GM19238 (cell line): ENCODE measurements around the gene DAO.

Source experiments
- DNase-seq: peaks from one replicate; pipeline ENCODE4 v3.0.0; 2011; ENCODE audit warnings: low spot score; ENCODE audit not compliant: insufficient read length

Gene DAO

DNA sequence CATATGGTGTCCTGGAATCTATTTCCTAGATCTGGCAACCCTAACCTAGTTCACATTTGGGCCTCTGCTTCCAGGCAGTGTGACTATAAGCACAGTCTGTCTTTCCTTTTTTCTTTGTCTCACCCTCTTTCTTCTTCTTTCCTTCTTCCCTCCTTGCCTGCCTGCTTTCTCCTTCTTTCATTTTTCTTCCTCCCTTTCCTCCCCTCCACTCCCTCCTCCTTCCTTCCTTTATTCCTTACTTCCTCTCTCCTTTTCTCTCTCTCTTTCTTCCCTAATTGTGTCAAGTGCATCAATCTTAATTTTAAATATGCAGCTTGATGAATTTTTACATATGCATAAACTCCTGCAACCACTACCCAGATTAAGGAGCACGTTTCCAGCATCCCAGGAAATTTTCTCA, 4.6 kb upstream of the DAO start:
- no peak for DNase-seq

DNA sequence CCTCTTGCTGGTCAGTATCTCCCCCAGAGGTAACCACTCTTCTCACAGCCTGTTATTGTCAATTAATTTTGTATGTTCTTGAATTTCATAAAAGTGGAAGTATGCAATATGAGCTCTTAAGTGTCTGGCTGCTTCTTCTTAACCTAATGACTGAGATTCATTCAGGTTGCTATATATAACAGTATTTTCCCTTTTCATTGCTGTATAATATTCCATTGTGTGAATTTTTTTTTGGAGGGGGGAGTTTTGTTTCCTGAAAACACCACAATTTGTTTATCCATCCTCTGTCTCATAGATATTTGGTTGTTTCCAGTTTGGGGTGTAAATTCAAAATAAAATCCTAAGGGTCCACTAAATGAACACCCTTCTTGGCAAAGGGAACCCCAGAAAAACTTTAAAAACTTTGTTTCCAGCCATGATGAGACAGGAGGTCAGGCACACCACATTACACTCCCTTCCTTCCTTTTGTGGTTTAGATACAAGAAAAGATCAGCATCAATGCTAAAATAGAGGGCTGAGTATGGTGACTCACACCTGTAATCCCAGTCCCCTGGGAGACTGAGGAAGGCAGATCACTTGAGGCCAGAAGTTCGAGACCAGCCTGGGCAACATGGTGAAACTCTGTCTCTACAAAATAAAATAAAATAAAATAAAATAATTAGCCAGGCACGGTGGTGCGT, 4.1 kb upstream of the DAO start:
- DNase-seq = no peak

DNA sequence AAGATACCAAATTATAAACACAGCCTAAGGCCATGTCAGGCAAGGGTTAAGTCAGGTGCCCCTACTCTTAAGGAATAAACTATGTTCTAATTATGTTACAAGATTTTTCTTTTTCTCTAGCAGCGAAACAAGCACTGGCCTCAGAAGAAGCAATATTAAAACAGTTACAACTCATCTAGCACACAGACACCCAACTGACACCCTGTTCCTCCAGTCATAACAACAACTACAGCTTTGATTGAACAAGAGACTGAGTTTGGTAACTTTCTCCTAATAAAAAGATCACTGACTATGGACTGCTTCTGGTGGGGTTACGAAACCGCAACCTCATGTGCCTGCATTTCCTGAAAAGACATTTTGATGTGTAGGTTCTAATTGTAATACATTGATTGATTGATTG, 3.3 kb upstream of the DAO start:
- no peak for DNase-seq

DNA sequence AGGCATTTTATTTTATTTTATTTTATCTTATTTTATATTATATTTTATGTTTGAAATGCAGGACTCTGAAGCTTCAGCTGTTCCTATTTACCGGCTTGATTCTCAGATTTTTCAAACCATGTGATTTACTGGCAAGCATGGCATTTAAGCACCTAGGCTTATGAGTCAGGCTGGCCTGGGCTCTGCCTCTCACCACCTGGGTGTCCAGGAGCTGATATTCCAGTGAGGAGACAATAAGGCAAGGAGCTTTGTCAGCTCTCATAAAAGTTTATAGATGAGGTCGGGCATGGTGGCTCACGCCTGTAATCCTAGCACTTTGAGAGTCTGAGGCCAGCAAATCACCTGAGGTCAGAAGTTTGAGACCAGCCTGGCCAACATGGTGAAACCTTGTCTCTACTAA, 2.1 kb downstream of the DAO start:
- DNase-seq = no peak

DNA sequence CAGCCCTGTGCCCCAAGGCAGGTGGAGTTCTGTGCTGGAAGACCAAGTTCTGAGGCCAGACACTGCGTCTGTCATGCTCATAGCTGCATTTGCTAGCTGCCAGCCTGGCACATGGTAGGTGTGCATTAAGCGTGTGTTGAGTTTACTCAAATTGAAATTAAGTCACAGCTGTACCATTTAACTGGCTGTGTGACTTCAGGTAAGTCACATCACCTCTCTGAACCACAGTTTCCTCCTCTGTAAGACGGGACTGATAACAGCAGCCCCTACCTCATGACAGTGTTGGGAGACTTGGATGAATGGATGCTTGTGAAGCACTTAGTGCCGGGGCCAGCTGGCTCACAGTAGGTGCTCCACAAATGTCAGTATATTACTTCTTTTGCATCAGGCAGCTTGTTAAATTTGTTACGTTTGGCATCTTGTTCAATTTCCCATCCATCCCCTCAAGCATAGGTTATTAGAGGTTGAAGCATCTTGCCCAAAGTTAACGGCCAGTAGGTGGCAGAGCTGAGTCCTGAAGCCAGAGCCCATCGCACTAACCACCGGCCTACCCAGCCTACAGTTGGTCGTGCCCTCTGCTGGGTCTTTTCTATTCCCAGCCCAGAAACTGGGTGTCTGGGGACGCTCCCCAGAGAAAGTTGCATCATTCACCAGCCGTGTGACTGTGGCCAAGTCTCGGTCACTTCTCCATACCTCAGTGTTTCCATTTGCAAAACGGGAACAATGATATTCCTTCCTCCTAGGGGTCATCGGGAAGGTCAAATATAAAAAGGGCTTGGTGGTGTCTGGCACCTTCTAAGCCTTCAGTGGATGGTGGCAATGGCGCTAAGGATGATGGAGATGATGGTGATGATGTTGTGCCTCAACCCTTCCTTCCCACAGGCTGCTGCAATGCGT, 4.5 kb downstream of the DAO start:
- peak; percentile 54 for DNase-seq

DNA sequence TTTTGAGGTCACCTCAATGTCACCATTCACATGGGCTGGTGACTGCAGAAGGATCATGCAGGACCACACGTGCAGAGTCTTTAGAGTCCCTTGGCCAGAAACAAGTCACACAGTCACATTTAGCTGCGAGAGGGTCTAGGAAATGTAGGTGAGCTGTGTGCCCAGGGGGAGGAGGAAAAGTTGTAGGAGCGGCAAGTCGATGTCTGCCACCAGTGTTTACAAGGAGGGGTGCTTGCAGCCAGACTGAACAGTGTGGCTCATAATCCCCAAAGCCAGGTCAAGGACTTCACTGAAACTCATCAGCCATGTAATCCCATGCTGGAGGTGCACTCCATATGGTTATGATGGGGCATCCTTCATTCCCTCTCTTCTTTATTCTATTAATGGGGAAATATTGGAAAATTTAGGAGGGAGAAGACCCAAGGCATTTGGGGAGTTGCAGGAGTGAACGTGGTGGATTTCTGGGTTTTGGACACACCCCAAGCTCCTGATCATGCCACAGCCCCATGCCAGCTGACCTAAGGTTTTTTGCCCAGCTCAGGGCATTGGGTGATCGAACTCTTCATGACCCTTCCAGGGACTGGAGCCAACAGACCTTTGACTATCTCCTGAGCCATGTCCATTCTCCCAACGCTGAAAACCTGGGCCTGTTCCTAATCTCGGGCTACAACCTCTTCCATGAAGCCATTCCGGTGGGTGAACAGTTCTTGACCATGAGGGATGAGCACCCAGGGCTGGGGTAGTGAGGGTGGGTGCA, 7.2 kb downstream of the DAO start:
- DNase-seq = no peak

DNA sequence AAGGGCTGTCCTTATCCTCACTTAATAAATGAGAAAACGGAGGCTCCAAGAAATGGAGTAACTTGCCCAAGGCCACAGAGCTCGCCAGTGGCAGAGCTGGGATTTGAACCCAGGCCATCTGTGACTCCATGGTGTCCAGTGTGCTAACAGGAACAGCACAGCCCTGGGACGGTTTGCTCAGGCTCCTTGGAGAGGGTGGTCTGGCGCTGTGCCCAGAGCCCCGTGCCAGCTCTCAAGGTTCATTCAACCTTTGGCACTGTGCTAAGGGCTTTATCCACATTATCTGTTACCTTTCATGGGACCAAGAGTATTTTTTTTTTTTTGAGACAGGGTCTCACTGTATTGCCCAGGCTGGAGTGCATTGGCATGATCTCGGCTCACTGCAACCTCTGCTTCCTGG, 8.1 kb downstream of the DAO start:
- no peak for DNase-seq

DNA sequence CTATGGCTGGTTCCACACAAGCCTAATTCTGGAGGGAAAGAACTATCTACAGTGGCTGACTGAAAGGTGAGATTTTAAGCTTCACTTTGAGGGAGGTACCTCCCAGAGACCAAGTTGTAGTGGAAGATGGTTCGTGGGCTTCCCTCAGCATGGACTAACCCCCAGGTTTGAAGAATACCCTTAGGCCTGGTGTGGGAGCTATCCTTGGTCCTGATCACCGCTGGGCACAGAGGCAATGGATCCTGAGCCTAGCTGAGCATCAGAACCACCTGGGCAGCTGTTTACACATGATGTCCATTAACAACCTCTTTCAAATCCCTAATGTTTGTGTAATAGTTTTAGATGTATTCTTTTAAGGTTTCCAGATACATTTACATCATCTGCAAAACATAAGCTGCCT, 10.3 kb downstream of the DAO start:
- DNase-seq = no peak

DNA sequence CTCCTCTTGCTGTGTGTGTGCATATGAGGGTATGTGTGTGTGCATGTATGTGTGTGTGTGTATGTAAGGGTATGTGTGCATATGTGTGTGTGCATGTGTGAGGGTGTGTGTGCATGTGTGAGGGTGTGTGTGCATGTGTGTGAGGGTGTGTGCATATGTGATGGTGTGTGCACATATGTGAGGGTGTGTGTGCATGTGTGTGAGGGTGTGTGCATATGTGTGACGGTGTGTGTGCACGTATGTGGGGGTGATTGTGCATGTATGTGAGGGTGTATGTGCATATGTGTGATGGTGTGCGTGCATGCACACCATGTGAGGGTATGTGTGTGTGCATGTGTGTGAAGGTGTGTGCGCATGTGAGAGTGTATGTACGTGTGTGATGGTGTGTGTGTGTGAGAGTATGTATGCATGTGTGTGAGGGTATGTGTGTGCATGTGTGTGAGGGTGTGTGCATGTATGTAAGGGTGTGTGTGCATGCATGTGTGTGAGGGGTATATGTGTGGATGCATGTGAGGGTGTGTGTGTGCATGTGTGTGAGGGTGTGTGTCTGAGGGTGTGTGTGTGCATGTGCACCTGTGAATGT, 15.4 kb downstream of the DAO start:
- no peak for DNase-seq

DNA sequence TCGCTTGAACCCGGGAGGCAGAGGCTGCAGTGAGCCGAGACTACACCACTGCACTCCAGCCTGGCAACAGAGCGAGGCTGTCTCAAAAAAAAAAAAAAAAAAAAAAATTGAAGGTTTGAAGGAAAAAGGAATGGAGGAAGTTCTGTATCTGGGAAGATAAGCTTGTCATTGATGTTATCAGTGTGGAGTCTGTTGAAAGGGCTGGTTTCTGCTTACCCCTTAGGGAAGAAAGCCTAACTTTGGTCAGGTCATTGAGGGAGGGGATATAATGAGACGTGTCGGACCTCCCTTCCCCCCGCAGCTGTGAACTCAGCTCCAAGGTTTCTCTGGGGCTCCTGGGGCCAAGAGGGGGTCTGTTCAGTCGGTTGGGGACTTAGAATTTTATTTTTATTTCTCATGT, 16.4 kb downstream of the DAO start:
- no peak for DNase-seq

DNA sequence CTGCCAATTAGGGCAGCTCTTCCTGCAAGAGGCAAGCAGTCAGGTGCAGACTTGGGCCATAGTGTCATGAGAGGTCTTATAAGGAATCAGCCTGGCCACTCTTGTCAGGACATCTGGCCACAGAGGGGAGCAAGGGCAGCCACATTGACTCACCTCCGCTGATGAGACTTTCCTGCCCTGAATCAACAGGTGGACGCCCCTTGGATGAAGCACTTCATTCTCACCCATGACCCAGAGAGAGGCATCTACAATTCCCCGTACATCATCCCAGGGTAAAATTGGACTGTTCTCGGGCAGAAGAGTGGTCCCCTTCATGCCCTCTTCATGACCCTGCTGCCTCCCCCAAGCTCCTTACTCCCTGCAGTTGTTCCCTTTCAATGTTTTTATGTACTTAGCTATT, 16.9 kb downstream of the DAO start:
- no peak for DNase-seq

DNA sequence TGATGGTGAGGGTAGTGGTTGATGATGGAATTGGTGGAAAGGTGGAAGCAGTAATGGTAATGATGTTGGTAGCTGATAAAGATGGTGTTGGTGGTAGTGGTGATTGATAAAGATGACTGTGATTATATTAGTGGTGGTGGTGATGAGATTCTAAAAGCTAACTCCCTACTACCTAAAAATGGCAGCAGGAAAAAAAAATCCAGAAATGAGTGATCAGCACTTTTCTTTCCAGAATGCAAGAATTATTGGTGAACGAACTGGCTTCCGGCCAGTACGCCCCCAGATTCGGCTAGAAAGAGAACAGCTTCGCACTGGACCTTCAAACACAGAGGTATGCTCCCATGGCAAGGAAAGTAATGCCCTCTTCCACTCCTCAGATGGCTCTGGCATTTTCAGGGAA, 19.3 kb downstream of the DAO start:
- no peak for DNase-seq

DNA sequence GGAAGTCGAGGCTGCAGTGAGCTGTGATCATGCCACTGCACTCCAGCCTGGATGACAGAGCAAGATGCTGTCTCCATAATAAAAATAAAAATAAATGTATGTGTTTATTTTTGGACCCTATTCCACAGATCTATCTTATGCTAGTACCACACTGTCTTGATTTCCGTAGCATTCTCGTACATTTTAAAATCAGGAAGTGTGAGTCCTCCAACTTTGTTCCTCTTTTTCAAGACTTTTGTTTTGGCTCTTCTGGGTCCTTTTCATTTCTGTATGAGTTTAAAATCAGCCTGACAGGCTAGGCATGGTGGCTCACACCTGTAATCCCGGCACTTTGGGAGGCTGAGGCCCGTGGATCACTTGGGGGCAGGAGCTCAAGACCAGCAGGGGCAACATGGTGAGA, 25.8 kb downstream of the DAO start:
- no peak for DNase-seq

DNA sequence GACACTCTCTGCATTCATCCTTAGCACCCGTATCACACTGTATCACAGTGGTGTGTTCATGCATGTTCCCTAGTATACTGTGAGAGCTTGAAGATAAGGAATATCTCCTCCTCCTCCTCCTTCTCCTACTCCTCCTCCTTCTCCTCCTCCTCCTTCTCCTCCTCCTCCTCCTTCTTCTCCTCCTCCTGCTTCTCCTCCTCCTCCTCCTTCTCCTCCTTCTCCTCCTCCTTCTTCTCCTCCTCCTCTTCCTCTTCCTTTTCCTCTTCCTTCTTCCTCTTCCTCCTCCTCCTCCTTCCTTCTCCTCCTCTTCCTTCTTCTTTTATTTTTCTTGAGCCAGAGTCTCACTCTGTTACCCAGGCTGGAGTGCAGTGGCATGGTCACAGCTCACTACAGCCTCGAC, 27.1 kb downstream of the DAO start:
- no peak for DNase-seq

DNA sequence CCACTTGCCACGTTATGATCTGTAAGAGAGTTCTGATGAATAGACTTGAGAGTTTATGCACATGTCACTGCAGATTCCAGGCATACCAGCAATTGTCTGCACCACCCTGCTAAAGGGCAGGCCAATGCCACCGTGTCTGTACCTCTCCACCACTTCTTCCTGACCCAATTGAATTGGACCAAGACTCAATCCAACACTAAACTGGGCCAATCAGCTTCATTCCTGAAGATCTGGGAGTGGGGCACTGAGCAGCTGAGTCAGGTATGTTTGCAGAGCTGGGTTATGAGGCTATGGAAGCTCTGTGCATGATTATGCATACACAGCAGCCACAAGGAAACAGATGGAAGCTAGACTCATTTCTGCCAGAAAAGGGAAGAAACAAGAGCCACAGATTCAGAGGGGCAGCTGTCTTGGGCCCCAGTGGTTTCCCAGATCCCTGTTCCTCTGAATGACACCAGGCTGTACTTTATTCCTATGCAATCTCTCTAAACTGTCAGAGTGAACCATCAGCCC, 28.0 kb downstream of the DAO start:
- DNase-seq = no peak

DNA sequence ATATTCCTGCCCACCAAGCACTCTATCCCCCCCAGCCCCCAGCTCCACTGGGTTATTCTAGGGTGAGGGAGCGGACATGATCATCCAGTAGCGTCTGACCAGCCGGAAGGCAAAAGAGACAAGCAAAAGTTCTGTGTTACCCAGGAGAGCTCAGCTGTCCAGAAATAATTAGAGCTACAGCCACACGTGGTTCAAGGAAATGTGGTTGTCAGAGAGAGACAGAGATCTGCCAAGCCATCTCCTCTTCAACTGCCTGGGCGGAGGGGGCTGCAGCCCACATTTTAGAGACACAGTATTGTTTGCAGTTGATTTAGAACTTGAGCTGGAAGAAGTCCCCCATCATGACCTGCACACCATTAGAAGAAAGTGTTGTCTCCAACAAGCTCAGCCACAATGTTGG, 30.4 kb downstream of the DAO start:
- DNase-seq = no peak

DNA sequence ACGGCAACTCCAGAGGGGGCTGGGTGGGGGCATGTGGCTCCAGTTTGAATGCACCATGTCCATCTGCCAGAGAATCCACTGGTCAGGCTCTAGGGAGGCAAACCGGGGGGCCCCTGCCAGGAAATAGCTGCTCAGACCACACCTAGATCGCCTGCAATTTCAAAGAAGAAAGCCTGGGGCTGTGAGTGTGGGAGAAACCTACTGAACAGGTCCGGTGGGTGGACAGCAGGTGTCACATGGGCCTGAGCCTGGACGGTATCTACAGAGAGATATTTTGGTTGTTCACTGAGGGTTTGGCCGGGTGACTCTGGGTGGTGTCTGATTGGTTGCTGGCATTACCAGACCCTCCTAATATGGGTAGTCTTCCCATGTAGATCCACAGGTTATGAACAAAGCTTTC, 32.0 kb downstream of the DAO start:
- DNase-seq = no peak

DNA sequence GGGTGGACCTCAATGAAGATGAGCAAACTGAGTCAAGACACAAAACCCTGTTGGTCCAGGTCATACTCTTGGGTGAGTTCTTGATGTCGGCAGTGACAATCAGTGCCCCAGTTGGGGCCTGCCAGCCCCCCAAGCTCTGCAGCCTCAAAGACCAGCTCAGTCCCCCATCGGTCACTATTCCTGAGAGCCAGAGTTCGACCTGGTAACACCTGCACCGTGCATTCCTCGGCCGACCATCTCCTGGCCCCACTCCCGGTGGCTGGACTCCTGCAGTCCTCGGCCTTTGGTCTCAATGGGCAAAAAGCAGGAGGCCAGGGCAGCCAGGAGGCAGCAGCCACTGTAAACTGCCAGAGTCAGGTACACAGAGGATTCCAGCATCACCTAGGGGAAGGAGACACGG, 32.5 kb downstream of the DAO start:
- DNase-seq = no peak

DNA sequence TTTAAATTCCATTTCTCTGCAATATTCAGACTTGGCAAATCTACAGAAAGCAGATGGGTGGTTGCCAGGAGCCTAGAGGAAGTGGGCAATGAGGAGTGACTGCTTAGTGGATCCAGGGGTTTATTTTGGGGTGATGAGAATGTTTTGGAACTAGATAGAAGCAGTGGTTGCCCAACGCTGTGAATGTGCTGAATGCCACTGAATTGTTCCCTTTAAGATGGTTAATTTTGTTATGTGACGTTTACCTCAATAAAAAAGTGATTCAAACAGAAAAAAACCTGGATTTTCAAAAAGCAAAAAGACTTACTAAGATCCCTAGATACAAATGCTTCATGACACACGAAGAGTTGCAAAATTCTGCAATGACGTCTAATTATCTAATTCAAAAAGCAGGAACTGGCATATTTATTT, 34.2 kb downstream of the DAO start:
- no peak for DNase-seq

DNA sequence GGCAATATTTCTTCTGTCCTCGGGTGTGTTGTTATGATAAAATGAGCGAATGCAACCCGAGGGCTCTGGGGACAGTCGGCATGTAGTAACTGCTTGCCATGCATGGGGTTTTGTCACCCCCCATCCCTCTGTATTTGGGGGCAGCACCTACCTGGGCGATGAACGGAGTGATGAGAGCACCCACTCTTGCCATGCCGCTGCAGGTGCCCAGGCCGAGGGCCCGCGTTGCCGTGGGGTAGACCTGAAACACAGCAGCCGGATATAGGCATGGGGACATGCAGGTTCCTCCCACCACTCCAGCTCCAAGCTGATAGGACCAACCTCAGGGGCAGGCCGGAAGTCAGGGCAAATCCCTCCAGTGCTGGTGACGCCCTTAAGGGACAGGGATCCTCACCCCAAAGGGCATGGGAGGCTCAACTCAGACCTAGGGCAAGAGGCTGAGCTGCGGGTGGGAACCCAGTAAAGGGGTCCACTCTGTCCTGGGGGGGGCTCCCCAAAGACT, 35.8 kb downstream of the DAO start:
- DNase-seq = no peak

DNA sequence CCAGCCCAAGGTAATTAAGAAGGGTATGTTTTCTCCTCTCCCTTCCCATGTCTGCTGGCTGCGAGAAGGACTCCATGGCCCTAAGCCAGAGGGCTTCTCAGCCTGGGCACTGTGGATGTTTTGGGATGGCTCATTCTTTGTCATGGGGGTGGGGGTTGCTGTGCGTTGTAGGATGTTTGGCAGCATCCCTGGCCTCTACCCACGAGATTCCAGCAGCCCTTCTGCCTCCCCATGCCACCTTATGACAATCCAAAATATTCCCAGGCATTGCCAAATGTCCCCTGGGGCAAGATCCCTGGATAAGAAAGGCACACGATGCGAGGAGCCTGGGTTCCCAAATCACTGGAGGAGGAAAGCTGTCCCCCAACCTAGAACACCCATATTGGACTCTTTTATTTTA, 36.4 kb downstream of the DAO start:
- no peak for DNase-seq

DNA sequence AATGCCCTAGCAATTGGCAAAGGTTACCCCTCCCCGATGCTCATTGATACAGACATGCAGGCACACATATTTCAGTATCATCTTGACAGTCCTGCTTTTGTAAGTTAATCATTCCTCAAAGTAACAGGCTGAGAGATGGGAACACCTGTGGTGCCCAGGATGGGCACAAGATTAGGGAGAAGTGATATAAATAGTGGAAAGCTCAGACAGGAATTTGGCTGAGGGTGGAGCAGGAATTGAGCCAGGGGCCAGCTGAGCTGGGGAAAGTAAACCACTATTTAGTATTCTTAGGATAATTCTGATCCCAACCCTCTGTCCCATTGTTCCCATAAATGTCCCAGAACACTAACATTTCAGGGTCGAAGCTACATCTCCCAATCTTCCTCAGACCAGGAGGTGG, 38.3 kb downstream of the DAO start:
- no peak for DNase-seq
